Neuronal stem cell (in vitro differentiated cells): ENCODE data around the gene STK31.
"Not testable (repeated sequence)": the region's sequence is repeated elsewhere in the genome, so short reads cannot be mapped to it uniquely, and the experiment has no call there.

ENCODE experiments used
- DNase-seq: peaks from one replicate; pipeline ENCODE4 v3.0.0-alpha.2; 2013; ENCODE audit warnings: low spot score
- H2AFZ ChIP-seq: one replicate; pipeline ENCODE4 v1.6.1; 2013; ENCODE audit warnings: mild to moderate bottlenecking, low read length, inconsistent platforms
- H2AK5ac ChIP-seq: 2 replicates; pipeline ENCODE4 v1.6.1; 2013; ENCODE audit warnings: low read depth, mild to moderate bottlenecking, inconsistent platforms, low read length, moderate library complexity, mixed read lengths
- H2BK120ac ChIP-seq: 2 replicates; pipeline ENCODE4 v1.6.1; 2013; ENCODE audit warnings: low read depth, mild to moderate bottlenecking, inconsistent platforms, low read length, moderate library complexity, mixed read lengths
- H2BK12ac ChIP-seq: one replicate; pipeline ENCODE4 v1.6.1; 2013; ENCODE audit warnings: low read length, inconsistent platforms
- H2BK15ac ChIP-seq: 2 replicates; pipeline ENCODE4 v1.6.1; 2013; ENCODE audit warnings: mild to moderate bottlenecking, low read length, inconsistent platforms, mixed read lengths
- H2BK5ac ChIP-seq: one replicate; pipeline ENCODE4 v1.6.1; 2013; ENCODE audit warnings: inconsistent platforms, mild to moderate bottlenecking, low read length, moderate library complexity
- H3K14ac ChIP-seq: one replicate; pipeline ENCODE4 v1.6.1; 2013; ENCODE audit warnings: low read length, inconsistent platforms
- H3K18ac ChIP-seq: 2 replicates; pipeline ENCODE4 v1.6.1; 2013; ENCODE audit warnings: low read length, inconsistent platforms
- H3K23ac ChIP-seq: 2 replicates; pipeline ENCODE4 v1.6.1; 2013; ENCODE audit warnings: low read depth, mild to moderate bottlenecking, mixed read lengths, low read length, inconsistent platforms; ENCODE audit not compliant: poor library complexity
- H3K27ac ChIP-seq: replicated peaks from 3 replicates; pipeline ENCODE4 v1.5.1; 2013; ENCODE audit warnings: low read length, inconsistent platforms
- H3K27me3 ChIP-seq, 3 experiments: 2 replicates each; pipeline ENCODE4 v1.6.1; 2013; ENCODE audit warnings: low read length in 3 of 3, mild to moderate bottlenecking in 2 of 3, inconsistent platforms in 1 of 3, low read depth in 1 of 3, mixed read lengths in 1 of 3, moderate library complexity in 1 of 3; ENCODE audit not compliant: control insufficient read depth in 3 of 3, insufficient read depth in 3 of 3
- H3K36me3 ChIP-seq, 2 donors: replicated peaks in 1 of 2; 2 replicates each; pipeline ENCODE4 v1.6.1; 2013; ENCODE audit warnings: low read length in 2 of 2; ENCODE audit not compliant: control insufficient read depth in 2 of 2, insufficient read depth in 2 of 2
- H3K4ac ChIP-seq: 2 replicates; pipeline ENCODE4 v1.6.1; 2013; ENCODE audit warnings: inconsistent platforms, mild to moderate bottlenecking, low read length, moderate library complexity
- H3K4me1 ChIP-seq, 2 donors: 1 replicate in 1 of 2; 2 replicates in 1 of 2; pipeline ENCODE4 v1.6.1; 2013; ENCODE audit warnings: low read length in 2 of 2, low read depth in 1 of 2; ENCODE audit not compliant: control insufficient read depth in 2 of 2, insufficient read depth in 1 of 2
- H3K4me2 ChIP-seq: one replicate; pipeline ENCODE4 v1.6.1; 2013; ENCODE audit warnings: mild to moderate bottlenecking, low read length, inconsistent platforms; ENCODE audit not compliant: insufficient read depth, poor library complexity, severe bottlenecking
- H3K4me3 ChIP-seq, 2 donors: 2 replicates each; pipeline ENCODE4 v1.5.1; 2013; ENCODE audit warnings: low read length in 2 of 2, mild to moderate bottlenecking in 2 of 2, inconsistent platforms in 1 of 2, moderate library complexity in 1 of 2
- H3K79me1 ChIP-seq: one replicate; pipeline ENCODE4 v1.6.1; 2013; ENCODE audit warnings: low read depth, mild to moderate bottlenecking, inconsistent platforms, low read length, moderate library complexity
- H3K9ac ChIP-seq: one replicate; pipeline ENCODE4 v1.6.1; 2013; ENCODE audit warnings: mild to moderate bottlenecking, low read depth, low read length, inconsistent platforms; ENCODE audit not compliant: poor library complexity
- H3K9me3 ChIP-seq, 2 donors: replicated peaks in 1 of 2; 2 replicates each; pipeline versions ENCODE3 to v1.6.1; 2013; ENCODE audit warnings: low read length in 2 of 2, mild to moderate bottlenecking in 2 of 2, inconsistent platforms in 1 of 2, low read depth in 1 of 2, mixed read lengths in 1 of 2, moderate library complexity in 1 of 2; ENCODE audit not compliant: control insufficient read depth in 2 of 2, insufficient read depth in 1 of 2
- H4K8ac ChIP-seq: one replicate; pipeline ENCODE4 v1.6.1; 2013; ENCODE audit warnings: low read depth, mild to moderate bottlenecking, inconsistent platforms, low read length, moderate library complexity
- H4K91ac ChIP-seq: one replicate; pipeline ENCODE4 v1.6.1; 2013; ENCODE audit warnings: low read length, low read depth, mild to moderate bottlenecking, inconsistent platforms; ENCODE audit not compliant: poor library complexity
- WGBS, 2 donors: extraction: QIAGEN DNeasy Blood & Tissue Kit; methylation state at CpG; one replicate each; pipeline ENCODE4 v1.1.7; 2013; ENCODE audit warnings: missing lambda C conversion rate in 2 of 2, mixed read lengths in 1 of 2; ENCODE audit not compliant: insufficient read length in 2 of 2, insufficient replicate concordance in 1 of 2; ENCODE audit errors: extremely low coverage in 2 of 2; 5-methylcytosine and 5-hydroxymethylcytosine counted together

STK31 gene

GRCh38 chr7:23680414-23681405 is 29.3 kb upstream of the STK31 start:
- DNase-seq, result peak; percentile 66
- Histone ChIP-seq H3K4me1 (no peaks in the 10 kb centered on the region), H2BK120ac (no peak overlapping the region), H3K27ac (peak overlapping the region; percentile 18), H2BK15ac (no peak overlapping the region), H3K18ac (peak overlapping the region; percentile 93), H4K8ac (no peak overlapping the region), H4K91ac (no peak overlapping the region), H3K79me1 (no peaks in the 10 kb centered on the region), H3K4me2 (peak overlapping the region; percentile 62), H3K36me3 (peaks cover 0 to 22% of the 10 kb centered on the region in 2 donors), H3K9ac (no peak overlapping the region), H2AK5ac (peak overlapping the region; percentile 42), H2BK5ac (no peak overlapping the region), H2AFZ (peak overlapping the region; percentile 96), H3K14ac (no peak overlapping the region), H3K4ac (peak overlapping the region; percentile 55), H3K9me3 (no peaks in the 10 kb centered on the region), H2BK12ac (no peak overlapping the region), H3K23ac (no peak overlapping the region), H3K27me3 (no peaks in the 10 kb centered on the region), H3K4me3 (peak overlapping the region; percentile 71 to 77)
- no CpG with 5 or more reads among the region's 42 CpGs for WGBS, 2 donors

GRCh38 chr7:23684041-23684440 is 26.0 kb upstream of the STK31 start:
- H2BK15ac ChIP-seq, H3K14ac ChIP-seq, H2BK12ac ChIP-seq, H3K18ac ChIP-seq, H3K9ac ChIP-seq, H3K79me1 ChIP-seq, H4K8ac ChIP-seq, H3K23ac ChIP-seq, H3K27me3 ChIP-seq, H3K4me2 ChIP-seq, DNase-seq, H2BK120ac ChIP-seq, H3K4ac ChIP-seq, H2AK5ac ChIP-seq, H3K9me3 ChIP-seq, H3K4me1 ChIP-seq, H2BK5ac ChIP-seq, H4K91ac ChIP-seq, H3K4me3 ChIP-seq, H3K27ac ChIP-seq: not testable (repeated sequence)
- H3K36me3 ChIP-seq, result peaks cover 1 to 38% of the 10 kb centered on the region in 2 donors
- peak overlapping the region; percentile 53 for H2AFZ ChIP-seq
- no CpG with 5 or more reads among the region's 6 CpGs for WGBS, 2 donors

- H3K27ac ChIP-seq, result no peak overlapping the region
- H2BK15ac ChIP-seq, result no peak overlapping the region
- H3K36me3 ChIP-seq, result peaks cover 3 to 53% of the 10 kb centered on the region in 2 donors
- no peak overlapping the region for H4K91ac ChIP-seq
- H3K23ac ChIP-seq, result no peak overlapping the region
- H3K18ac ChIP-seq, result no peak overlapping the region
- no peaks in the 10 kb centered on the region for H3K4me1 ChIP-seq
- no peak overlapping the region for H2AFZ ChIP-seq
- no peak overlapping the region for H3K14ac ChIP-seq
- no peaks in the 10 kb centered on the region for H3K27me3 ChIP-seq
- no peak for DNase-seq
- no peak overlapping the region for H2AK5ac ChIP-seq
- no peak overlapping the region for H2BK120ac ChIP-seq
- H4K8ac ChIP-seq, result no peak overlapping the region
- H3K79me1 ChIP-seq, result no peaks in the 10 kb centered on the region
- no peak overlapping the region for H3K9ac ChIP-seq
- no CpG with 5 or more reads among the region's 3 CpGs for WGBS, 2 donors
- no peaks in the 10 kb centered on the region for H3K9me3 ChIP-seq
- H3K4me2 ChIP-seq, result no peak overlapping the region
- no peak overlapping the region for H3K4ac ChIP-seq
- no peak overlapping the region for H2BK5ac ChIP-seq
- H3K4me3 ChIP-seq, result no peak overlapping the region
- H2BK12ac ChIP-seq, result no peak overlapping the region
These were observed 24.3 kb upstream of the STK31 start for GRCh38 chr7:23685731-23686130.

- H3K4ac ChIP-seq, result no peak overlapping the region
- no peak overlapping the region for H3K27ac ChIP-seq
- no peak overlapping the region for H3K4me2 ChIP-seq
- no peak overlapping the region for H3K14ac ChIP-seq
- H2BK12ac ChIP-seq, result no peak overlapping the region
- H4K8ac ChIP-seq, result no peak overlapping the region
- H3K23ac ChIP-seq, result no peak overlapping the region
- H2BK120ac ChIP-seq, result no peak overlapping the region
- no peaks in the 10 kb centered on the region for H3K4me1 ChIP-seq
- no peak overlapping the region for H2BK15ac ChIP-seq
- no peaks in the 10 kb centered on the region for H3K79me1 ChIP-seq
- H3K27me3 ChIP-seq, result no peaks in the 10 kb centered on the region
- H2AK5ac ChIP-seq, result no peak overlapping the region
- H3K18ac ChIP-seq, result no peak overlapping the region
- H3K4me3 ChIP-seq, result no peak overlapping the region
- no peak overlapping the region for H2AFZ ChIP-seq
- WGBS, 2 donors, result no CpG with 5 or more reads among the region's 2 CpGs
- no peak overlapping the region for H3K9ac ChIP-seq
- no peaks in the 10 kb centered on the region for H3K9me3 ChIP-seq
- no peak overlapping the region for H2BK5ac ChIP-seq
- no peak for DNase-seq
- peaks cover 3 to 65% of the 10 kb centered on the region in 2 donors for H3K36me3 ChIP-seq
- no peak overlapping the region for H4K91ac ChIP-seq
These were observed 23.0 kb upstream of the STK31 start for GRCh38 chr7:23687011-23687410.
